HUES6 (cell line): ENCODE results near the gene TDRD7.
"Not testable (repeated sequence)": the region's sequence is repeated elsewhere in the genome, so short reads cannot be mapped to it uniquely, and the experiment has no call there.

Experiments
- H3K27ac ChIP-seq: 2 replicates; pipeline ENCODE4 v1.7.0; 2013; ENCODE audit warnings: low read depth, mild to moderate bottlenecking, low read length, inconsistent platforms
- H3K27me3 ChIP-seq: 2 replicates; pipeline ENCODE4 v1.6.1; 2013; ENCODE audit warnings: low read length; ENCODE audit not compliant: control insufficient read depth, insufficient read depth
- H3K36me3 ChIP-seq: 2 replicates; pipeline ENCODE4 v1.6.1; 2013; ENCODE audit warnings: low read length; ENCODE audit not compliant: control insufficient read depth, insufficient read depth
- H3K4me1 ChIP-seq: 2 replicates; pipeline ENCODE4 v1.6.1; 2013; ENCODE audit warnings: low read length; ENCODE audit not compliant: control insufficient read depth, insufficient read depth
- H3K4me3 ChIP-seq: 2 replicates; pipeline ENCODE4 v1.5.1; 2013; ENCODE audit warnings: low read depth, low read length
- H3K9ac ChIP-seq: one replicate; pipeline ENCODE4 v1.6.1; 2013; ENCODE audit warnings: mild to moderate bottlenecking, low read length
- H3K9me3 ChIP-seq: 2 replicates; pipeline ENCODE4 v1.6.1; 2013; ENCODE audit warnings: low read depth, low read length; ENCODE audit not compliant: control insufficient read depth, insufficient read depth

Gene TDRD7

DNA sequence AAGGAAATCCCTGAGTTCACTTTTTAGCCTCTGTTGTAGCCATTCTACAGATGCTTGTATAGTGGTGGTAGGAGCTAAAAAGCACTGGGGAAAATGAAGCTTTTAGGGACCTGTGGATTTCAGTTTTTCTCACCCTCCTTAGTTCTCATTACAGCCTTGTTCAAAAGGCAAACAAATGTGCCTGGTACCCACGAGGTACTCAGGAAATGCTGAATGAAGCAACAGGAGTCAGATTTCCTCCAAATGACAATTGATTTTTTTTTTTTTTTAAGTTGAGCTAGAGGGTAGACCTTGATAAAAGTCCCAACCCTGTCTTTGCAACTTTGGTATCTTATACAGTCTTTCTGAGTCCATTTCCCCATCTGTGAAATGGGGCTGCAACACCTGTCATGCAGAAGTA, 68.3 kb downstream of the TDRD7 start:
- no peaks in the 10 kb centered on the region for H3K9me3 ChIP-seq
- H3K27me3 ChIP-seq, result no peaks in the 10 kb centered on the region
- H3K4me3 ChIP-seq, result no peak overlapping the region
- H3K4me1 ChIP-seq, result no peaks in the 10 kb centered on the region
- no peak overlapping the region for H3K27ac ChIP-seq
- no peak overlapping the region for H3K9ac ChIP-seq
- H3K36me3 ChIP-seq, result no peaks in the 10 kb centered on the region

DNA sequence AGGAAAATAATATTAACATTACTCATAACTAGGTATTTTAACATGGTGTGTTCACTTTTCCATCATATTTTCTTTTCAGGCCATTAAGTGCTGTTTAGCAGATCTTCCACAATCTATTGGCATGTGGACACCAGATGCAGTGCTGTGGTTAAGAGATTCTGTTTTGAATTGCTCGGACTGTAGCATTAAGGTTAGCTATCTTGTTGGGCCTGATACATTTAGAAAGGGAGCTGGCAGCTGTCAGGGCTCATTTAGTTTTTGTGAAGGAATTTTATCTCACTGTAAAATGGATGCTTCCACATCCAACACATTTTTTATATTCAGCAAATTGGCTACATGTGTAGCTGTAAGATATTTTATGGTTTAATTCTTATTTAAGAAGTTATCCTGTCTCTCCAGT, 68.9 kb downstream of the TDRD7 start:
- Histone ChIP-seq H3K36me3 (no peaks in the 10 kb centered on the region), H3K4me1 (no peaks in the 10 kb centered on the region), H3K9ac (no peak overlapping the region), H3K9me3 (no peaks in the 10 kb centered on the region), H3K4me3 (no peak overlapping the region), H3K27me3 (no peaks in the 10 kb centered on the region), H3K27ac (no peak overlapping the region)

DNA sequence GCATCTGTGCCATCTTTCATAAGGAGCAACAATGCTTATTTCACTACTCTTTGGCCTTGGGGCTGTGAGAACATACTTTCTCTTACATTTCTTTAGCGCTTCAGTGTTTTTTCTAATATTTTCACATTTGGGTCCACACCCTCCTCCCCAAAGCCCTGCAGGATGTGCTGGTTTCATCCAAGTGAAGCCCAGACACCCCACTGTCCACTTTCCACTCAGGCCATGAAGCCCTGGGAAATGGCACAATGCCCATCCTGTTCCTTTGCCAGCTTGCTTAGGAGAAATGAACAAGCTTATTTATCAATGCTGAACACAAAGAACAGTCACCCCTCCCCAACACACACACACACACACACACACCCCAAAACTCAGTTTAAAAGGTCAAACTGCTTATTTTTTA, 72.2 kb downstream of the TDRD7 start:
- Histone ChIP-seq H3K36me3 (no peaks in the 10 kb centered on the region), H3K27ac (no peak overlapping the region), H3K4me1 (no peaks in the 10 kb centered on the region), H3K9me3 (peaks cover 9% of the 10 kb centered on the region), H3K9ac (no peak overlapping the region), H3K27me3 (no peaks in the 10 kb centered on the region), H3K4me3 (no peak overlapping the region)

DNA sequence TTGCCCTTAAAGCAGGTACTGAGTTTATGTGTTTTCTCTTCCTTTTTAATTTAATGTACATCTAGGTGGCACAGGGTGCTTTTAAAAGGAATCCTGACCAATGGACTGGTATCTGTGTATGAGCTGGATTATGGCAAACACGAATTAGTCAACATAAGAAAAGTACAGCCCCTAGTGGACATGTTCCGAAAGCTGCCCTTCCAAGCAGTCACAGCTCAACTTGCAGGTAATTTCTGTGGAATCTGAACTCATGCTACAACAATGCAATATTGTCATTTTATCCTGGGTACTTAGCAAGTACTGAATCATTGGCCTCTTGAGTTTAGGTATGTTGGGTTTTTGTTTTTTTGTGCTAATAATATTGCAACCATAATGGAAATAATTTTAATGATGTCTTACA, 75.2 kb downstream of the TDRD7 start:
- Histone ChIP-seq H3K27ac (no peak overlapping the region), H3K36me3 (no peaks in the 10 kb centered on the region), H3K9me3 (peaks cover 9% of the 10 kb centered on the region), H3K9ac (no peak overlapping the region), H3K4me3 (no peak overlapping the region), H3K27me3 (no peaks in the 10 kb centered on the region), H3K4me1 (no peaks in the 10 kb centered on the region)

DNA sequence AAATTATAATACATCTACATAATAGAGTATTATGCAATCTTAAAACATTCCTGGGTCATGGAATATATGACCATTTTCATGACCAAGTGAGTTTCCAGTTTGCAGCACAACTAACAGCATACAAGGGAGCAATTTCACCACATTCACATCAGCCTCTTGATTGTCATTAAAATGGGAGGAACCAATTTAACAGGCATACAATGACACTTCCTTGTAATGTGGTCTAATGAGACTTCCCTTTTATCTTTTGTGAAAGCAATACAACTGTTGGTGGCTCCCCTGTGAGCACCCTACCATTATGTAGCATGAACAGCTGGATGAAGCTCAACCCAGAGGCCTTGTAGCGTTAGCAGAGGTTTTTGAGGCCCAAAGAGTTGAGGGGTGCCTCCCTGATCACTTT, 76.0 kb downstream of the TDRD7 start:
- Histone ChIP-seq H3K27ac (no peak overlapping the region), H3K36me3 (no peaks in the 10 kb centered on the region)

DNA sequence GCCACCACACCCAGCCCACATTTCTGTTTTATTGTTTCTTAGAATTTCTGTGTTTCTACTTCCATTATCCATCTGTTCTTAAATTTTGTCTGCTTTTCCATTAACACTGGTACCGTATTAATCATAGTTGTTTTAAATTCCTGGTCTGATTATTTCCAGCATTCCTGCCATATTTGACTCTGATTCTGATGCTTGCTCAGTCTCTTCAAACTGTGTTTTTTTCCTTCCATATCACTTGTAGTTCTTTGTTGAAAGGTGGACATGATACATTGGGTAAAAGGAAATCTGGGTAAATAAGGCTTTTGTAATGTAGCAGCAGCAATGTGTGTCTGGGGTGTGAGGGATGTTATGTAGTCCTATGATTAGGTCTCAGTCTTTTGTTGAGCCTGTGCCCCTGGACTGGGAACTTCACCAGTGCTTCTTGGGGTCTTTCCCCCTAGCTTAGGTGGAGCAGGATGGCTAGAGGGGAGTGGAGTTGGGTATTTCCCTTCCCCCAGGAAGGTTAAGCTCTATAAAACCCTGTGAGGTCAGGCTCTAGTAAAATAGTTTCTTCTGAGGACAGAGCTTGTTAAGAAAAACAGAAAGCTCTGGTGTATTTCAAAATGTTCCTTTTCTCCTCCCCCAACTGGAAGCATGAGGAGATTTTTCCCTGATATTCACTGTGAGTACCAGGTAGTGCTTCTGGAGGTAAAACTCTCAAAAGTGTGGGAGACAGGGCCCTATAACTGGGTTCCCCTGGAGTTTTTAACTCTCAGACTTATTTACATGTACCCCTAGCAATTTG, 79.5 kb downstream of the TDRD7 start:
- Histone ChIP-seq H3K4me3 (no peak overlapping the region), H3K9ac (no peak overlapping the region), H3K9me3 (peaks cover 9% of the 10 kb centered on the region), H3K4me1 (no peaks in the 10 kb centered on the region), H3K36me3 (no peaks in the 10 kb centered on the region), H3K27me3 (no peaks in the 10 kb centered on the region), H3K27ac (no peak overlapping the region)

More for the DNA sequence above, 76.0 kb downstream of the TDRD7 start:
- Histone ChIP-seq H3K9ac (no peak overlapping the region), H3K9me3 (peaks cover 9% of the 10 kb centered on the region), H3K4me3 (no peak overlapping the region), H3K4me1 (no peaks in the 10 kb centered on the region), H3K27me3 (no peaks in the 10 kb centered on the region)

DNA sequence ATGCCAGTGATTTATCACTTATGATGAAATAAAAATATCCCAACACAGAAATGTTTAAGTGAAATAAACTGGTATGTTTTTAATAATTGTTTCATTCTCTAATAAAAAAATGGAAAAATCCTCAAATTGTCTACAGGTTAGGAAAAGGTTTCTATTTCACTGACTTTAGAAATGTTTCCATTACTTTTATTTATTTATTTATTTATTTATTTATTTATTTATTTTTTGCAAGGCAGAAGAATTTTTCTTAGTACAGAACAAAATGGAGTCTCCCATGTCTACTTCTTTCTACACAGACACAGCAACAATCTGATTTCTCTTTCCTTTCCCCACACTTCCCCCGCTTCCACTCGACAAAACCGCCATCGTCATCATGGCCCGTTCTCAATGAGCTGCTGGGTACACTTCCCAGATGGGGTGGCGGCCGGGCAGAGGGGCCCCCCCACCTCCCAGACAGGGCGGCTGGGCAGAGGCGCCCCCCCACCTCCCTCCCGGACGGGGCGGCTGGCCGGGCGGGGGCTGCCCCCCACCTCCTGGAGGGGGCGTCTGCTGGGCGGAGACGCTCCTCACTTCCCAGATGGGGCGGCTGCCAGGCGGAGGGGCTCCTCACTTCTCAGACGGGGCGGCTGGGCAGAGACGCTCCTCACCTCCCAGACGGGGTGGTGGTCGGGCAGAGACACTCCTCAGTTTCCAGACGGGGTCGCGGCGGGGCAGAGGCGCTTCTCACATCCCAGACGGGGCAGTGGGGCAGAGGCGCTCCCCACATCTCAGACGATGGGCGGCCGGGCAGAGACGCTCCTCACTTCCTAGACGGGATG, 85.9 kb downstream of the TDRD7 start:
- H3K9ac ChIP-seq, H3K9me3 ChIP-seq, H3K27ac ChIP-seq, H3K4me1 ChIP-seq, H3K36me3 ChIP-seq, H3K4me3 ChIP-seq: not testable (repeated sequence)
- H3K27me3 ChIP-seq, result peaks cover 38% of the 10 kb centered on the region

DNA sequence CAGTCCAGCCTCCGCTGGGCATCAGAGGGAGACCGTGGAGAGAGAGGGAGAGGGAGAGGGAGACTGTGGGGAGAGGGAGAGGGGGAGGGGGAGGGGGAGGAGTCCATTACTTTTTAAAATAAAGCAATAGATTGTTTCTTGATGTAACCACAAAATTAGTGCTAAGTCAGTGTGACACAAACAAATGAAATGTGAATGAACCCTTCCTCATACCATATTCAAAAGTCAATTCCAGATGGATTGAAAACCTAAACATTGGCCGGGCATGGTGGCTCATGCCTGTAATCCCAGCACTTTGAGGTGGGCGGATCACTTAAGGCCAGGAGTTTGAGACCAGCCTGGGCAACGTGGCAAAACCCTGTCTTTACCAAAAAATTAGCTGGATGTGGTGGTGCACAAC, 87.0 kb downstream of the TDRD7 start:
- not testable (repeated sequence) for H3K9me3 ChIP-seq, H3K27ac ChIP-seq, H3K4me3 ChIP-seq, H3K4me1 ChIP-seq, H3K36me3 ChIP-seq, H3K9ac ChIP-seq
- H3K27me3 ChIP-seq, result peaks cover 49% of the 10 kb centered on the region

DNA sequence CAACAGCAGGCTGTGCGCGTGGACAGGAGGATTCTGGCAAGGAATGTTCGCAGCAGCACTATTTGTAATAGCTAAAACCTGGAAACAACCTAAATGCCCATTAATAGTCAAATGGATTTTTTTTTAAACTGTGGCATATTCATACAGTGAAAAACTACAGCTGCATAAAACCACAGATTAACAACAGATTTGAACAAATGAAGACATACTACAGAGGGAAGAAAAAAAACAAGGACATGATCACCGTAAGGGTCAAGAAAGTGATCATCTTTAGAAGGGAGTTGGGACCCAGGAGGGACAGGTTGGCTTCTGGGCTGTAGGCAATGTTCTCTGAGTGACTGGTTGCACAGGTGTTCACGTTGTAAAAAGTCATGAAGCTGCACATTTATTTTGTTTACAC, 88.4 kb downstream of the TDRD7 start:
- H3K4me1 ChIP-seq, result peaks cover 17% of the 10 kb centered on the region
- H3K27me3 ChIP-seq, result peaks cover 63% of the 10 kb centered on the region
- no peaks in the 10 kb centered on the region for H3K36me3 ChIP-seq
- H3K9me3 ChIP-seq, result no peaks in the 10 kb centered on the region
- H3K9ac ChIP-seq, result no peak overlapping the region
- no peak overlapping the region for H3K4me3 ChIP-seq
- H3K27ac ChIP-seq, result no peak overlapping the region

DNA sequence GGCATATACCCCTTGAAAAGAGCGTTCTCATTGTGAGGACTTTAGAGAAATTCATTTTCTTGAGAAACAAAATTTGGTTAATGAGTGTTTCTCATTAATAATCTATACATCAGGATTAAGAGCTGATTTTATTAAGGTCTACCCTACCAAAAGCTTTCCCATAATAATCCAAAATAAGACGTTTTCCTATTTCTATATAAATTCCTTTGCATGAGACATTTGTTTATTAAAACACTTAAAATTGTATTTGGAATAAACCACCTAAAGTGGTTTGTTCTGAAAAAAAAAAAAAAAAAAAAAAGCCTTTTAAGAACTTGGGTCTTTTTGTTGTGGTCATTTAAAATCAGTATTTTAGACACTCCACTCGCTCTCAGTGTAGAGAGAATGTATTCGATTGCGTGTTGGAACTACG, 88.9 kb downstream of the TDRD7 start:
- H3K9ac ChIP-seq, result no peak overlapping the region
- no peak overlapping the region for H3K27ac ChIP-seq
- no peaks in the 10 kb centered on the region for H3K36me3 ChIP-seq
- H3K4me1 ChIP-seq, result peaks cover 20% of the 10 kb centered on the region
- H3K9me3 ChIP-seq, result no peaks in the 10 kb centered on the region
- peak overlapping the region; percentile 68 for H3K4me3 ChIP-seq
- peaks cover 68% of the 10 kb centered on the region for H3K27me3 ChIP-seq

DNA sequence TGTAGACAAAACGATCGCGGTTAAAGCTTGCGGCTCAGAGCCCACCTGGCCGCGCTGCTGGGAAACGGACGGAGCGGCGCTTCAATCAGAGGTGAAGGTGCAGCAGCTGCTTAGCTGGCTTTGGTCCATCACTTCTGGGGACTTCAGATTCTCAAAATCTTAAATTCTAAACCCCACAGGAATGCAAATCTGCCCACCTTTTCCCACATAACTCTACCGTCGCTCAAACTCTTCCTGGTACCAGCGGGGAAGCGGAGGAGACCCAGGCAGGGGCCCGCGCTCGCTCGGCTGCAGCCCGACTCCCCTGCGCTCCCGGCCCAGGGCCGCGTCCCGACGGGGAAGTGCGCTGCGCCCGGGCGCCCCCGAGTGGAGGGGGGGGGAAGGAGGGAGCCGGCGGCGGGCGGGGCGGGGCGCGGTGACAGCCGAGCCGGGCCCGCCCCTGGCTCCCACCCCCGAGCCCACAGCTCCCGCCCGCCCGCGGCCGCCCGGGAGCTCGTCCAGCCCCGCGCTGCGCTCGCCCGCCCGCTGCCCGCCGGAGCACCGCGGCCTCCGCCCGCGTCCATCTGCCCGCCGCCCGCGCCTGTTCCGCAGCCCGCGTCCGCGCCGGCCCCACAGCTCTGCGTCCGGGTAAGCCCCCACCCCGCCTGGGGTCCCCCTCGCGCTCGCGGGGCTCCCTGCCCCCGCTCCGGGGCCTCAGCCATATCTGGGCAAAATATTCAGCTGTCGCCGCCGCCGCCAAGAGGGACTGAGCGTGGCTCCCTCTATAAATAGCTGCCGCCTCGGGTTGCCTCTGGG, 89.5 kb downstream of the TDRD7 start, which contains the start of gene TMOD1:
Gene TMOD1, plus strand, starts transcription at position 490 of the 795 bp plus-strand sequence. CDS start 22,523 bp downstream, outside the sequence.
- H3K36me3 ChIP-seq, result no peaks in the 10 kb centered on the region
- no peaks in the 10 kb centered on the region for H3K9me3 ChIP-seq
- peak within 1 kb of the TSS; percentile 32 for H3K9ac ChIP-seq
- H3K4me3 ChIP-seq, result peak within 1 kb of the TSS; percentile 68
- no peak within 1 kb of the TSS for H3K27ac ChIP-seq
- H3K27me3 ChIP-seq, result peaks cover 74% of the 10 kb centered on the region
- peaks cover 20% of the 10 kb centered on the region for H3K4me1 ChIP-seq
